Chondrocyte (in vitro differentiated cells): ENCODE data around the gene MRPS15. TPM values are rescaled to one million over a fixed set of nuclear protein-coding genes. Genes with fewer than 3 reads are reported as not detected.

Experiments used
- DNase-seq: peaks from one replicate; pipeline ENCODE4 v3.0.0; 2021; ENCODE audit warnings: mixed read lengths, low spot score
- H3K27ac Mint-ChIP-seq: one replicate; pipeline ENCODE4 v1.8.0; 2021; ENCODE audit warnings: mild to moderate bottlenecking, moderate library complexity, mixed read lengths; ENCODE audit not compliant: unreplicated experiment
- H3K27me3 Mint-ChIP-seq: 2 replicates; pipeline ENCODE4 v1.8.0; 2021; ENCODE audit warnings: low read depth, mixed read lengths
- H3K36me3 Mint-ChIP-seq: 2 replicates; pipeline ENCODE4 v1.8.0; 2021; ENCODE audit warnings: low read depth, mixed read lengths
- H3K4me1 Mint-ChIP-seq: 2 replicates; pipeline ENCODE4 v1.8.0; 2021; ENCODE audit warnings: low read depth, mild to moderate bottlenecking, mixed read lengths
- H3K4me3 Mint-ChIP-seq: one replicate; pipeline ENCODE4 v1.8.0; 2021; ENCODE audit warnings: mild to moderate bottlenecking, moderate library complexity, mixed read lengths; ENCODE audit not compliant: unreplicated experiment
- H3K9me3 Mint-ChIP-seq: 2 replicates; pipeline ENCODE4 v1.8.0; 2021; ENCODE audit warnings: low read depth, mixed read lengths
- CTCF ChIP-seq: fragments of 200-600 bp; sonication (generic); IDR thresholded peaks from 2 replicates; pipeline ENCODE4 v1.5.0; 2021; ENCODE audit warnings: antibody characterized with exemption, mild to moderate bottlenecking, moderate library complexity
- total RNA-seq: library from RNA; stranded (reverse); gene quantifications from 3 replicates; pipeline ENCODE4 v1.2.1, GENCODE V29; 2021

Gene MRPS15
- total RNA-seq, 1 donor from 2014 or later, result 51.3 TPM

GRCh38 chr1:36450270-36450918, 13.8 kb downstream of the MRPS15 start, which contains the start of gene OSCP1:
TSS of gene OSCP1 (minus strand) at chr1:36450451. CDS start at chr1:36450369, 82 bp downstream.
- Mint-ChIP-seq H3K4me1 (peaks cover 25% of the 10 kb centered on the region), H3K27ac (peak within 1 kb of the TSS; percentile 95), H3K4me3 (peak within 1 kb of the TSS; percentile 87), H3K27me3 (no peaks in the 10 kb centered on the region), H3K36me3 (peaks cover 4% of the 10 kb centered on the region), H3K9me3 (no peaks in the 10 kb centered on the region)
- TF ChIP-seq CTCF, result peak; percentile 24
- DNase-seq, result peak; percentile 98

GRCh38 chr1:36448530-36449056, 15.6 kb downstream of the MRPS15 start:
- DNase-seq, result no peak
- H3K4me1 Mint-ChIP-seq, result peaks cover 25% of the 10 kb centered on the region
- H3K4me3 Mint-ChIP-seq, result no peak overlapping the region
- no peaks in the 10 kb centered on the region for H3K27me3 Mint-ChIP-seq
- no peaks in the 10 kb centered on the region for H3K36me3 Mint-ChIP-seq
- no peak for TF ChIP-seq CTCF
- H3K9me3 Mint-ChIP-seq, result no peaks in the 10 kb centered on the region
- peak overlapping the region; percentile 18 for H3K27ac Mint-ChIP-seq

- no peaks in the 10 kb centered on the region for H3K9me3 Mint-ChIP-seq
- H3K4me3 Mint-ChIP-seq, result no peak overlapping the region
- TF ChIP-seq CTCF, result no peak
- H3K27ac Mint-ChIP-seq, result no peak overlapping the region
- no peaks in the 10 kb centered on the region for H3K27me3 Mint-ChIP-seq
- no peak for DNase-seq
- peaks cover 25% of the 10 kb centered on the region for H3K4me1 Mint-ChIP-seq
- H3K36me3 Mint-ChIP-seq, result no peaks in the 10 kb centered on the region
These were observed 16.7 kb downstream of the MRPS15 start for GRCh38 chr1:36447450-36447849.

- Mint-ChIP-seq H3K4me1 (peaks cover 25% of the 10 kb centered on the region), H3K27ac (no peak overlapping the region), H3K9me3 (no peaks in the 10 kb centered on the region), H3K4me3 (no peak overlapping the region), H3K36me3 (no peaks in the 10 kb centered on the region), H3K27me3 (no peaks in the 10 kb centered on the region)
- no peak for TF ChIP-seq CTCF
- DNase-seq, result no peak
These were observed 17.4 kb downstream of the MRPS15 start for GRCh38 chr1:36446746-36447145.

- peak; percentile 51 for TF ChIP-seq CTCF
- DNase-seq, result no peak
- no peaks in the 10 kb centered on the region for H3K27me3 Mint-ChIP-seq
- H3K36me3 Mint-ChIP-seq, result no peaks in the 10 kb centered on the region
- no peak overlapping the region for H3K4me3 Mint-ChIP-seq
- H3K4me1 Mint-ChIP-seq, result peaks cover 21% of the 10 kb centered on the region
- H3K9me3 Mint-ChIP-seq, result no peaks in the 10 kb centered on the region
- H3K27ac Mint-ChIP-seq, result no peak overlapping the region
These were observed 17.9 kb downstream of the MRPS15 start for GRCh38 chr1:36446271-36446670.
